DOHH2 (cell line): ENCODE results near the gene KCNJ12.

Experiments
- H3F3A ChIP-seq: fragments of 200-600 bp; sonication (generic), shearing (Covaris generic); 2 replicates; pipeline ENCODE4 v1.6.0; 2016; ENCODE audit warnings: antibody characterized with exemption, mild to moderate bottlenecking; ENCODE audit not compliant: control insufficient read depth, insufficient read depth
- H3K27ac ChIP-seq: fragments of 200-600 bp; sonication (generic); 2 replicates; pipeline ENCODE4 v1.5.1; 2014; ENCODE audit warnings: low read depth, mild to moderate bottlenecking, low read length, moderate library complexity
- H3K27me3 ChIP-seq: fragments of 200-600 bp; sonication (generic); 2 replicates; pipeline ENCODE4 v1.6.1; 2014; ENCODE audit warnings: mild to moderate bottlenecking, low read length, mixed read lengths; ENCODE audit not compliant: control insufficient read depth
- H3K36me3 ChIP-seq: fragments of 200-600 bp; sonication (generic); 2 replicates; pipeline ENCODE4 v1.6.1; 2014; ENCODE audit warnings: mild to moderate bottlenecking, low read length, moderate library complexity, mixed read lengths; ENCODE audit not compliant: control insufficient read depth
- H3K4me1 ChIP-seq: fragments of 200-600 bp; sonication (generic); 2 replicates; pipeline ENCODE4 v1.6.1; 2014; ENCODE audit warnings: mild to moderate bottlenecking, low read length, mixed read lengths; ENCODE audit not compliant: control insufficient read depth
- H3K4me2 ChIP-seq: fragments of 200-600 bp; sonication (generic); 2 replicates; pipeline ENCODE4 v1.6.0; 2014; ENCODE audit warnings: mild to moderate bottlenecking, low read length, moderate library complexity
- H3K4me3 ChIP-seq: fragments of 200-600 bp; sonication (generic); 2 replicates; pipeline ENCODE4 v1.5.1; 2014; ENCODE audit warnings: mild to moderate bottlenecking, low read length, mixed read lengths
- H3K79me2 ChIP-seq: fragments of 200-600 bp; sonication (generic); 2 replicates; pipeline ENCODE4 v1.6.1; 2014; ENCODE audit warnings: mild to moderate bottlenecking, low read length, mixed read lengths; ENCODE audit not compliant: control insufficient read depth
- H3K9me2 ChIP-seq: fragments of 200-600 bp; sonication (generic); replicated peaks from 2 replicates; pipeline ENCODE4 v1.6.1; 2014; ENCODE audit warnings: mild to moderate bottlenecking, low read length, mixed read lengths; ENCODE audit not compliant: control insufficient read depth
- H3K9me3 ChIP-seq: fragments of 200-600 bp; sonication (generic); 2 replicates; pipeline ENCODE4 v1.6.1; 2014; ENCODE audit warnings: antibody characterized with exemption, low read length, mixed read lengths; ENCODE audit not compliant: control insufficient read depth, insufficient read depth
- H4K20me1 ChIP-seq: fragments of 200-600 bp; sonication (generic); 2 replicates; pipeline ENCODE4 v1.6.0; 2014; ENCODE audit warnings: low read depth, mild to moderate bottlenecking, antibody characterized with exemption, low read length, moderate library complexity; ENCODE audit not compliant: control insufficient read depth, insufficient read depth
- CTCF ChIP-seq: fragments of 200-600 bp; sonication (generic); IDR thresholded peaks from one replicate; pipeline ENCODE4 v1.5.1; 2014; ENCODE audit warnings: antibody characterized with exemption, mild to moderate bottlenecking, low read depth, low read length; ENCODE audit not compliant: poor library complexity, severe bottlenecking
- EZH2phosphoT487 ChIP-seq: fragments of 200-600 bp; sonication (generic); IDR thresholded peaks from 2 replicates; pipeline ENCODE4 v1.6.1; 2017; ENCODE audit warnings: borderline replicate concordance, mild to moderate bottlenecking, antibody characterized with exemption, low read length, moderate library complexity, mixed read lengths

Gene KCNJ12

GRCh38 chr17:21373036-21373435 lies 3.1 kb upstream of the KCNJ12 start:
- H3K27ac ChIP-seq: no peak overlapping the region
- peaks cover 32% of the 10 kb centered on the region for H3K4me1 ChIP-seq
- no peaks in the 10 kb centered on the region for H3K9me2 ChIP-seq
- no peaks in the 10 kb centered on the region for H4K20me1 ChIP-seq
- H3K4me2 ChIP-seq: no peak overlapping the region
- H3K79me2 ChIP-seq: no peaks in the 10 kb centered on the region
- no peak overlapping the region for H3K4me3 ChIP-seq
- no peaks in the 10 kb centered on the region for H3K9me3 ChIP-seq
- no peaks in the 10 kb centered on the region for H3K36me3 ChIP-seq
- H3K27me3 ChIP-seq: peaks cover 6% of the 10 kb centered on the region
- TF ChIP-seq CTCF: no peak
- no peak for TF ChIP-seq EZH2phosphoT487
- no peaks in the 10 kb centered on the region for H3F3A ChIP-seq

- H3K36me3 ChIP-seq: no peaks in the 10 kb centered on the region
- H3K4me1 ChIP-seq: peaks cover 25% of the 10 kb centered on the region
- H3K27ac ChIP-seq: no peak overlapping the region
- no peak overlapping the region for H3K4me2 ChIP-seq
- no peaks in the 10 kb centered on the region for H3K9me2 ChIP-seq
- H4K20me1 ChIP-seq: no peaks in the 10 kb centered on the region
- peaks cover 6% of the 10 kb centered on the region for H3K27me3 ChIP-seq
- H3K79me2 ChIP-seq: no peaks in the 10 kb centered on the region
- H3K4me3 ChIP-seq: no peak overlapping the region
- no peaks in the 10 kb centered on the region for H3F3A ChIP-seq
- H3K9me3 ChIP-seq: no peaks in the 10 kb centered on the region
- TF ChIP-seq CTCF: no peak
- TF ChIP-seq EZH2phosphoT487: no peak
Observed at GRCh38 chr17:21373696-21374440, 2.3 kb upstream of the KCNJ12 start.

GRCh38 chr17:21374441-21375161 lies 1.6 kb upstream of the KCNJ12 start:
- TF ChIP-seq CTCF: peak; percentile 33
- no peak for TF ChIP-seq EZH2phosphoT487
- peaks cover 18% of the 10 kb centered on the region for H3K4me1 ChIP-seq
- H3K9me2 ChIP-seq: no peaks in the 10 kb centered on the region
- H3K9me3 ChIP-seq: no peaks in the 10 kb centered on the region
- H3K4me2 ChIP-seq: no peak overlapping the region
- H3F3A ChIP-seq: no peaks in the 10 kb centered on the region
- no peak overlapping the region for H3K4me3 ChIP-seq
- H4K20me1 ChIP-seq: no peaks in the 10 kb centered on the region
- H3K36me3 ChIP-seq: no peaks in the 10 kb centered on the region
- peaks cover 6% of the 10 kb centered on the region for H3K27me3 ChIP-seq
- no peaks in the 10 kb centered on the region for H3K79me2 ChIP-seq
- no peak overlapping the region for H3K27ac ChIP-seq
